Loucy (cell line): ENCODE data around the gene S100A11.

Source experiments
- H2AFZ ChIP-seq: fragments of 200-600 bp; sonication (generic); 2 replicates; pipeline ENCODE4 v1.6.0; 2016; ENCODE audit warnings: antibody characterized with exemption, mild to moderate bottlenecking, low read length, moderate library complexity
- H3F3A ChIP-seq: fragments of 200-600 bp; 2 replicates; pipeline ENCODE4 v1.6.0; 2016; ENCODE audit warnings: antibody characterized with exemption, low read depth, mild to moderate bottlenecking
- H3K27me3 ChIP-seq: fragments of 200-600 bp; sonication (generic); 2 replicates; pipeline ENCODE4 v1.6.1; 2014; ENCODE audit warnings: low read length, mild to moderate bottlenecking; ENCODE audit not compliant: insufficient read depth, poor library complexity, severe bottlenecking
- H3K36me3 ChIP-seq: fragments of 200-600 bp; sonication (generic); 2 replicates; pipeline ENCODE4 v1.6.1; 2016; ENCODE audit warnings: low read length; ENCODE audit not compliant: insufficient read depth
- H3K4me1 ChIP-seq: fragments of 200-600 bp; sonication (generic); 2 replicates; pipeline ENCODE4 v1.5.1; 2014; ENCODE audit warnings: low read length, mild to moderate bottlenecking; ENCODE audit not compliant: insufficient read depth, poor library complexity, severe bottlenecking
- H3K4me2 ChIP-seq: fragments of 200-600 bp; sonication (generic); 2 replicates; pipeline ENCODE4 v1.6.0; 2014; ENCODE audit warnings: antibody characterized with exemption, low read length, low read depth, mild to moderate bottlenecking; ENCODE audit not compliant: poor library complexity, severe bottlenecking
- H3K4me3 ChIP-seq: fragments of 200-600 bp; sonication (generic); 2 replicates; pipeline ENCODE4 v1.5.1; 2014; ENCODE audit warnings: low read length, mild to moderate bottlenecking, mixed read lengths; ENCODE audit not compliant: poor library complexity, severe bottlenecking
- H3K79me2 ChIP-seq: fragments of 200-600 bp; sonication (generic); 2 replicates; pipeline ENCODE4 v1.6.1; 2014; ENCODE audit warnings: low read length; ENCODE audit not compliant: insufficient read depth
- H3K9ac ChIP-seq: fragments of 200-600 bp; sonication (generic); 2 replicates; pipeline ENCODE4 v1.6.0; 2014; ENCODE audit warnings: mild to moderate bottlenecking, low read depth, low read length, moderate library complexity; ENCODE audit not compliant: poor library complexity, severe bottlenecking
- H3K9me2 ChIP-seq: fragments of 200-600 bp; sonication (generic); replicated peaks from 2 replicates; pipeline ENCODE4 v1.6.1; 2016; ENCODE audit warnings: low read depth, low read length, mixed read lengths
- H3K9me3 ChIP-seq: fragments of 200-600 bp; sonication (generic); 2 replicates; pipeline ENCODE4 v1.6.1; 2014; ENCODE audit warnings: mild to moderate bottlenecking, antibody characterized with exemption, low read length, low read depth; ENCODE audit not compliant: insufficient read depth
- H4K20me1 ChIP-seq: fragments of 200-600 bp; sonication (generic); 2 replicates; pipeline ENCODE4 v1.6.0; 2014; ENCODE audit warnings: antibody characterized with exemption, low read length, mild to moderate bottlenecking; ENCODE audit not compliant: insufficient read depth, poor library complexity, severe bottlenecking
- EZH2phosphoT487 ChIP-seq: fragments of 200-600 bp; IDR thresholded peaks from 2 replicates; pipeline ENCODE4 v1.6.1; 2018; ENCODE audit warnings: antibody characterized with exemption, mild to moderate bottlenecking, moderate library complexity, borderline replicate concordance
- TF ChIP-seq, protein P1 (sequence below): fragments of 200-600 bp; sonication (generic); conservative IDR thresholded peaks from 2 replicates; pipeline ENCODE4 v1.5.1; 2014; ENCODE audit warnings: mild to moderate bottlenecking, antibody characterized with exemption, low read length

Gene S100A11

DNA sequence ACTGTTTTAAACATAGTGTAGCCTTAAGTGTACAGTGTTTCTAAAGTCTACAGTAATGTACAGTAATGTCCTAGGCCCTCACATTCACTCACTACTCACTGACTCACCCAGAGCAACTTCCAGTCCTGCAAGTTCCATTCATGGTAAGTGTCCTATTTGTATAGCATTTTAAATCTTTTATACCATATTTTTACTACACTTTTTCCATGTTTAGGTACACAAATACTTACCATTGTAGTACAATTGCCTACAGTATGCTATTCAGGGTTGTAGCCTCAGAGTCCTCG, 39.6 kb downstream of the S100A11 start:
- H4K20me1 ChIP-seq, result no peaks in the 10 kb centered on the region
- no peaks in the 10 kb centered on the region for H3K9me3 ChIP-seq
- H3K4me1 ChIP-seq, result peaks cover 13% of the 10 kb centered on the region

GRCh38 chr1:151995774-151996173, 41.0 kb downstream of the S100A11 start:
- Histone ChIP-seq H3K4me3 (no peak overlapping the region), H3K27me3 (no peaks in the 10 kb centered on the region), H2AFZ (no peak overlapping the region), H3K79me2 (peaks cover 28% of the 10 kb centered on the region), H3K9me3 (no peaks in the 10 kb centered on the region), H3K9me2 (no peaks in the 10 kb centered on the region), H3F3A (peaks cover 9% of the 10 kb centered on the region; the same call in 1 of the 2 replicates), H4K20me1 (no peaks in the 10 kb centered on the region), H3K4me1 (peaks cover 27% of the 10 kb centered on the region), H3K36me3 (no peaks in the 10 kb centered on the region), H3K9ac (no peak overlapping the region), H3K4me2 (no peak overlapping the region)
- TF ChIP-seq, protein P1, sequence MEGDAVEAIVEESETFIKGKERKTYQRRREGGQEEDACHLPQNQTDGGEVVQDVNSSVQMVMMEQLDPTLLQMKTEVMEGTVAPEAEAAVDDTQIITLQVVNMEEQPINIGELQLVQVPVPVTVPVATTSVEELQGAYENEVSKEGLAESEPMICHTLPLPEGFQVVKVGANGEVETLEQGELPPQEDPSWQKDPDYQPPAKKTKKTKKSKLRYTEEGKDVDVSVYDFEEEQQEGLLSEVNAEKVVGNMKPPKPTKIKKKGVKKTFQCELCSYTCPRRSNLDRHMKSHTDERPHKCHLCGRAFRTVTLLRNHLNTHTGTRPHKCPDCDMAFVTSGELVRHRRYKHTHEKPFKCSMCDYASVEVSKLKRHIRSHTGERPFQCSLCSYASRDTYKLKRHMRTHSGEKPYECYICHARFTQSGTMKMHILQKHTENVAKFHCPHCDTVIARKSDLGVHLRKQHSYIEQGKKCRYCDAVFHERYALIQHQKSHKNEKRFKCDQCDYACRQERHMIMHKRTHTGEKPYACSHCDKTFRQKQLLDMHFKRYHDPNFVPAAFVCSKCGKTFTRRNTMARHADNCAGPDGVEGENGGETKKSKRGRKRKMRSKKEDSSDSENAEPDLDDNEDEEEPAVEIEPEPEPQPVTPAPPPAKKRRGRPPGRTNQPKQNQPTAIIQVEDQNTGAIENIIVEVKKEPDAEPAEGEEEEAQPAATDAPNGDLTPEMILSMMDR, result no peak
- TF ChIP-seq EZH2phosphoT487, result no peak

More for the DNA sequence above, 39.6 kb downstream of the S100A11 start:
- no peak overlapping the region for H3K4me3 ChIP-seq
- peaks cover 9% of the 10 kb centered on the region; the same call in 1 of the 2 replicates for H3F3A ChIP-seq
- H3K79me2 ChIP-seq, result peaks cover 13% of the 10 kb centered on the region
- H3K27me3 ChIP-seq, result no peaks in the 10 kb centered on the region
- no peaks in the 10 kb centered on the region for H3K9me2 ChIP-seq
- H2AFZ ChIP-seq, result no peak overlapping the region
- H3K36me3 ChIP-seq, result no peaks in the 10 kb centered on the region
- no peak overlapping the region for H3K4me2 ChIP-seq
- H3K9ac ChIP-seq, result no peak overlapping the region
- TF ChIP-seq, protein P1, result no peak
- no peak for TF ChIP-seq EZH2phosphoT487

- peaks cover 35% of the 10 kb centered on the region for H3K4me1 ChIP-seq
- H3K9me2 ChIP-seq, result no peaks in the 10 kb centered on the region
- no peak for TF ChIP-seq EZH2phosphoT487
- TF ChIP-seq, protein P1, result no peak
- peaks cover 36% of the 10 kb centered on the region for H3K79me2 ChIP-seq
- H3K9me3 ChIP-seq, result no peaks in the 10 kb centered on the region
- no peak overlapping the region for H3K4me2 ChIP-seq
- no peaks in the 10 kb centered on the region for H3K27me3 ChIP-seq
- H3F3A ChIP-seq, result peaks cover 9% of the 10 kb centered on the region; the same call in 1 of the 2 replicates
- no peak overlapping the region for H3K9ac ChIP-seq
- H4K20me1 ChIP-seq, result no peaks in the 10 kb centered on the region
- no peaks in the 10 kb centered on the region for H3K36me3 ChIP-seq
- H3K4me3 ChIP-seq, result no peak overlapping the region
- H2AFZ ChIP-seq, result no peak overlapping the region
These were observed 41.8 kb downstream of the S100A11 start for GRCh38 chr1:151994956-151995355.
